WTC11 (cell line): Measurements from ENCODE around the gene SPINDOC. TPM values are rescaled to one million over a fixed set of nuclear protein-coding genes. Genes with fewer than 3 reads are reported as not detected.
A peak's percentile ranks its signal among the peaks of the same experiment; 100 is the strongest.

ENCODE experiments used
- ATAC-seq: fragments of 200-7000 bp; cut with Tn5 transposase; 2 replicates; pipeline ENCODE4 v1.10.0; 2021; ENCODE audit warnings: mild to moderate bottlenecking, moderate library complexity
- CTCF ChIA-PET: fragments of 300-600 bp; sonication (Branson Sonifier 250); formaldehyde crosslinking; loops from one replicate; lab custom pipeline; 2021; ENCODE audit warnings: antibody characterized with exemption; lab: Charles Lee
- POLR2A ChIA-PET: fragments of 350-600 bp; sonication (Branson Sonifier 250); formaldehyde crosslinking; loops from one replicate; lab custom pipeline; 2021; ENCODE audit warnings: antibody characterized with exemption; lab: Charles Lee
- DNase-seq: peaks from one replicate; pipeline ENCODE4 v3.0.0; 2021; ENCODE audit warnings: low spot score
- H3K27ac Mint-ChIP-seq: 2 replicates; pipeline ENCODE4 v1.8.0; 2021; ENCODE audit warnings: mixed read lengths
- H3K27me3 Mint-ChIP-seq: 2 replicates; pipeline ENCODE4 v1.8.0; 2021; ENCODE audit warnings: low read depth, mild to moderate bottlenecking, moderate library complexity, mixed read lengths
- H3K36me3 Mint-ChIP-seq: 2 replicates; pipeline ENCODE4 v1.8.0; 2021; ENCODE audit warnings: mixed read lengths
- H3K4me1 Mint-ChIP-seq: 2 replicates; pipeline ENCODE4 v1.8.0; 2022; ENCODE audit warnings: mixed read lengths
- H3K4me3 Mint-ChIP-seq: 2 replicates; pipeline ENCODE4 v1.8.0; 2021; ENCODE audit warnings: mild to moderate bottlenecking, moderate library complexity, mixed read lengths
- H3K9me3 Mint-ChIP-seq: 2 replicates; pipeline ENCODE4 v1.8.0; 2021; ENCODE audit warnings: mixed read lengths
- CREM ChIP-seq: sonication (generic); formaldehyde crosslinking; IDR thresholded peaks from 2 replicates; pipeline ENCODE4 v1.8.1; 2022; ENCODE audit warnings: mild to moderate bottlenecking, missing genetic modification reagents, moderate library complexity
- ESRRA ChIP-seq: sonication (generic); formaldehyde crosslinking; IDR thresholded peaks from 2 replicates; pipeline ENCODE4 v1.8.1; 2022; ENCODE audit warnings: mild to moderate bottlenecking, missing genetic modification reagents, borderline replicate concordance
- ETV6 ChIP-seq: sonication (generic); formaldehyde crosslinking; IDR thresholded peaks from 2 replicates; pipeline ENCODE4 v1.8.1; 2022; ENCODE audit warnings: mild to moderate bottlenecking, missing genetic modification reagents
- FOXP1 ChIP-seq: sonication (generic); formaldehyde crosslinking; IDR thresholded peaks from 2 replicates; pipeline ENCODE4 v1.8.0; 2022; ENCODE audit warnings: missing genetic modification reagents, mild to moderate bottlenecking, moderate library complexity, borderline replicate concordance
- GABPB1 ChIP-seq: sonication (generic); formaldehyde crosslinking; IDR thresholded peaks from 2 replicates; pipeline ENCODE4 v1.8.1; 2023; ENCODE audit warnings: mild to moderate bottlenecking, missing genetic modification reagents
- HMGA2 ChIP-seq: fragments of 250-450 bp; sonication (Bioruptor Pico); IDR thresholded peaks from 2 replicates; pipeline ENCODE4 v1.4.0; 2021; ENCODE audit warnings: mild to moderate bottlenecking, moderate library complexity
- JAZF1 ChIP-seq: fragments of 250-450 bp; sonication (Bioruptor Pico); IDR thresholded peaks from 2 replicates; pipeline ENCODE4 v1.9.0; 2021; ENCODE audit warnings: moderate library complexity, mild to moderate bottlenecking, inconsistent platforms
- MXD4 ChIP-seq: fragments of 250-450 bp; sonication (Bioruptor Pico); IDR thresholded peaks from 2 replicates; pipeline ENCODE4 v1.8.0; 2021; ENCODE audit warnings: mild to moderate bottlenecking, moderate library complexity, borderline replicate concordance
- NFE2L1 ChIP-seq: sonication (generic); formaldehyde crosslinking; IDR thresholded peaks from 2 replicates; pipeline ENCODE4 v1.8.1; 2023; ENCODE audit warnings: missing genetic modification reagents
- NR1H2 ChIP-seq: sonication (generic); formaldehyde crosslinking; IDR thresholded peaks from 2 replicates; pipeline ENCODE4 v1.9.0; 2021; ENCODE audit warnings: mild to moderate bottlenecking, moderate library complexity, missing genetic modification reagents
- OVOL2 ChIP-seq: fragments of 250-450 bp; sonication (Bioruptor Pico); IDR thresholded peaks from 2 replicates; pipeline ENCODE4 v1.9.0; 2021; ENCODE audit warnings: mild to moderate bottlenecking, borderline replicate concordance
- RORB ChIP-seq: fragments of 250-450 bp; sonication (Bioruptor Pico); IDR thresholded peaks from 2 replicates; pipeline ENCODE4 v1.9.0; 2021; ENCODE audit warnings: mild to moderate bottlenecking
- SP1 ChIP-seq: sonication (generic); formaldehyde crosslinking; conservative IDR thresholded peaks from 2 replicates; pipeline ENCODE4 v1.8.1; 2022; ENCODE audit warnings: missing genetic modification reagents
- TEAD1 ChIP-seq: sonication (generic); formaldehyde crosslinking; IDR thresholded peaks from 2 replicates; pipeline ENCODE4 v1.8.0; 2022; ENCODE audit warnings: mild to moderate bottlenecking, missing genetic modification reagents
- TEAD4 ChIP-seq: sonication (generic); formaldehyde crosslinking; IDR thresholded peaks from 2 replicates; pipeline ENCODE4 v1.8.0; 2022; ENCODE audit warnings: mild to moderate bottlenecking, missing genetic modification reagents
- TP53 ChIP-seq: sonication (generic); formaldehyde crosslinking; IDR thresholded peaks from 2 replicates; pipeline ENCODE4 v1.8.1; 2023; ENCODE audit warnings: mild to moderate bottlenecking, missing genetic modification reagents
- ZNF138 ChIP-seq: sonication (generic); formaldehyde crosslinking; conservative IDR thresholded peaks from 2 replicates; pipeline ENCODE4 v1.8.1; 2022; ENCODE audit warnings: mild to moderate bottlenecking, moderate library complexity, missing genetic modification reagents
- ZNF219 ChIP-seq: sonication (generic); formaldehyde crosslinking; IDR thresholded peaks from 2 replicates; pipeline ENCODE4 v1.8.0; 2023; ENCODE audit warnings: missing genetic modification reagents, mild to moderate bottlenecking, borderline replicate concordance
- ZNF263 ChIP-seq: sonication (generic); formaldehyde crosslinking; IDR thresholded peaks from 2 replicates; pipeline ENCODE4 v1.8.1; 2022; ENCODE audit warnings: low read depth, mild to moderate bottlenecking, moderate library complexity, missing genetic modification reagents
- total RNA-seq: library from RNA; stranded (reverse); gene quantifications from 3 replicates; pipeline ENCODE4 v1.2.3, GENCODE V29; 2021
- TF ChIP-seq, protein P1 (sequence below): sonication (generic); formaldehyde crosslinking; IDR thresholded peaks from 2 replicates; pipeline ENCODE4 v1.8.1; 2023; ENCODE audit warnings: mild to moderate bottlenecking, missing genetic modification reagents
- TF ChIP-seq, protein P2 (sequence below): sonication (generic); formaldehyde crosslinking; IDR thresholded peaks from 2 replicates; pipeline ENCODE4 v1.8.1; 2023; ENCODE audit warnings: mild to moderate bottlenecking, missing genetic modification reagents
- TF ChIP-seq, protein P3 (sequence below): sonication (generic); formaldehyde crosslinking; IDR thresholded peaks from 2 replicates; pipeline ENCODE4 v1.8.0; 2023; ENCODE audit warnings: missing genetic modification reagents
- TF ChIP-seq, protein P4 (sequence below): sonication (generic); formaldehyde crosslinking; IDR thresholded peaks from 2 replicates; pipeline ENCODE4 v1.8.0; 2023; ENCODE audit warnings: missing genetic modification reagents, mild to moderate bottlenecking, borderline replicate concordance
- TF ChIP-seq, protein P5 (sequence below): fragments of 200-600 bp; IDR thresholded peaks from 2 replicates; pipeline ENCODE4 v1.8.0; 2022; ENCODE audit warnings: antibody characterized with exemption

The SPINDOC gene
- total RNA-seq, 1 experiment from 2014 or later, result 93.8 TPM

DNA sequence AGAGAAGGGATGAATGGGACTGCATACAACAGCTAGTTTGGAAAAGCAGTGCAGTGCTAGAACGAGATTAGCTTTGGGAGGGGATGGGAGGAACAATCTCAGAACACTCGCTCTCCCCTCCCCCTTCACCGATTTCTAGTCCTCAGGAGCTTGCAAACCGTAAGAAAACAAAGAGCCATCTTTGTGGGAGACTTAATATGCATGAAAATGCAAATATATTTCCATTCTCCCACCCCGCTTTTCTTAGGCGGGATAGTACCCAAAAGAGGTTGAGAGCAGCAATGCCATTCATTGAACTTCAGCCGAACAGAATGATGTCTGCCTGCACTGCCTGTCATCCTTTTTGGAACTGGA, 1.1 kb downstream of the SPINDOC start:
- ATAC-seq (peak; percentile 6; the same call in 1 of the 2 replicates), DNase-seq (no peak)
- POLR2A ChIA-PET, result interaction anchor here (0.6 to 1.0 kb wide), 5 partner anchors 22 to 1001 kb away, joined by 3 to 7 read pairs (median 3); partner anchors contain the start of gene ZFTA
- H3K27me3 Mint-ChIP-seq, result peaks cover 15% of the 10 kb centered on the region
- TF ChIP-seq CREM (CRISPR knock-in tag) (no peak), HMGA2 (CRISPR knock-in tag) (no peak), MXD4 (CRISPR knock-in tag) (no peak), ZNF219 (no peak), ETV6 (CRISPR knock-in tag) (no peak), ESRRA (CRISPR knock-in tag) (no peak), TEAD1 (CRISPR knock-in tag) (no peak), ZNF263 (CRISPR knock-in tag) (no peak), TEAD4 (CRISPR knock-in tag) (no peak), RORB (CRISPR knock-in tag) (no peak), NFE2L1 (CRISPR knock-in tag) (no peak), SP1 (CRISPR knock-in tag) (no peak), ZNF138 (CRISPR knock-in tag) (no peak)
- TF ChIP-seq, protein P1, sequence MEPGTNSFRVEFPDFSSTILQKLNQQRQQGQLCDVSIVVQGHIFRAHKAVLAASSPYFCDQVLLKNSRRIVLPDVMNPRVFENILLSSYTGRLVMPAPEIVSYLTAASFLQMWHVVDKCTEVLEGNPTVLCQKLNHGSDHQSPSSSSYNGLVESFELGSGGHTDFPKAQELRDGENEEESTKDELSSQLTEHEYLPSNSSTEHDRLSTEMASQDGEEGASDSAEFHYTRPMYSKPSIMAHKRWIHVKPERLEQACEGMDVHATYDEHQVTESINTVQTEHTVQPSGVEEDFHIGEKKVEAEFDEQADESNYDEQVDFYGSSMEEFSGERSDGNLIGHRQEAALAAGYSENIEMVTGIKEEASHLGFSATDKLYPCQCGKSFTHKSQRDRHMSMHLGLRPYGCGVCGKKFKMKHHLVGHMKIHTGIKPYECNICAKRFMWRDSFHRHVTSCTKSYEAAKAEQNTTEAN, result no peak
- TF ChIP-seq, protein P2, sequence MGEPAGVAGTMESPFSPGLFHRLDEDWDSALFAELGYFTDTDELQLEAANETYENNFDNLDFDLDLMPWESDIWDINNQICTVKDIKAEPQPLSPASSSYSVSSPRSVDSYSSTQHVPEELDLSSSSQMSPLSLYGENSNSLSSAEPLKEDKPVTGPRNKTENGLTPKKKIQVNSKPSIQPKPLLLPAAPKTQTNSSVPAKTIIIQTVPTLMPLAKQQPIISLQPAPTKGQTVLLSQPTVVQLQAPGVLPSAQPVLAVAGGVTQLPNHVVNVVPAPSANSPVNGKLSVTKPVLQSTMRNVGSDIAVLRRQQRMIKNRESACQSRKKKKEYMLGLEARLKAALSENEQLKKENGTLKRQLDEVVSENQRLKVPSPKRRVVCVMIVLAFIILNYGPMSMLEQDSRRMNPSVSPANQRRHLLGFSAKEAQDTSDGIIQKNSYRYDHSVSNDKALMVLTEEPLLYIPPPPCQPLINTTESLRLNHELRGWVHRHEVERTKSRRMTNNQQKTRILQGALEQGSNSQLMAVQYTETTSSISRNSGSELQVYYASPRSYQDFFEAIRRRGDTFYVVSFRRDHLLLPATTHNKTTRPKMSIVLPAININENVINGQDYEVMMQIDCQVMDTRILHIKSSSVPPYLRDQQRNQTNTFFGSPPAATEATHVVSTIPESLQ (CRISPR knock-in tag), result no peak
- TF ChIP-seq, protein P3, sequence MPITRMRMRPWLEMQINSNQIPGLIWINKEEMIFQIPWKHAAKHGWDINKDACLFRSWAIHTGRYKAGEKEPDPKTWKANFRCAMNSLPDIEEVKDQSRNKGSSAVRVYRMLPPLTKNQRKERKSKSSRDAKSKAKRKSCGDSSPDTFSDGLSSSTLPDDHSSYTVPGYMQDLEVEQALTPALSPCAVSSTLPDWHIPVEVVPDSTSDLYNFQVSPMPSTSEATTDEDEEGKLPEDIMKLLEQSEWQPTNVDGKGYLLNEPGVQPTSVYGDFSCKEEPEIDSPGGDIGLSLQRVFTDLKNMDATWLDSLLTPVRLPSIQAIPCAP, result no peak
- CTCF ChIA-PET, result interaction anchor here (0.7 to 1.5 kb wide), 4 partner anchors 16 to 131 kb away, joined by 3 to 6 read pairs (median 3); partner anchors contain the start of gene ZFTA
- peak overlapping the region; percentile 73 for H3K27ac Mint-ChIP-seq
- H3K4me3 Mint-ChIP-seq, result peak overlapping the region; percentile 89
- H3K36me3 Mint-ChIP-seq, result peaks cover 38% of the 10 kb centered on the region
- H3K9me3 Mint-ChIP-seq, result no peaks in the 10 kb centered on the region
- peaks cover 32% of the 10 kb centered on the region for H3K4me1 Mint-ChIP-seq

DNA sequence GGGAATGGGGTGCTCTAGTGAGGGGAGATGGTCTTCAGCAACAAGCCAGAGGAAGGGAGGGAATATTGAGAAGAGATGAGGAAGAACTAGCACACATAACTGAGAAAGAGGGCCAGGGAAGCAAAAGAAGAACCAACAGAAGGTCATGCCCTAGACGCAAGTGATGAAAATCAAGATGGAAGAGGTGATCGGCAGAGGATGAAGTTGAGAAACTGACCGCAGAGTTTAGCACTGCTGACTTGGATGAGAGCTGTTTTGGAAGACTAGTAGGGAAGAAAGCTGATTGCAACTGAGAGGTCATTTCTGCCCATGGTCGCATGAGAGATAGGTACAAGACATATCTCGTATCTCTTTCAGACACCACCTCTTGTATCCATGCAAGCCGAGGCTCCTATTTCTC, 2.9 kb downstream of the SPINDOC start:
- Mint-ChIP-seq H3K27me3 (peaks cover 15% of the 10 kb centered on the region), H3K36me3 (peaks cover 54% of the 10 kb centered on the region), H3K4me1 (peaks cover 32% of the 10 kb centered on the region), H3K4me3 (no peak overlapping the region), H3K27ac (no peak overlapping the region), H3K9me3 (no peaks in the 10 kb centered on the region)
- TF ChIP-seq, protein P4, sequence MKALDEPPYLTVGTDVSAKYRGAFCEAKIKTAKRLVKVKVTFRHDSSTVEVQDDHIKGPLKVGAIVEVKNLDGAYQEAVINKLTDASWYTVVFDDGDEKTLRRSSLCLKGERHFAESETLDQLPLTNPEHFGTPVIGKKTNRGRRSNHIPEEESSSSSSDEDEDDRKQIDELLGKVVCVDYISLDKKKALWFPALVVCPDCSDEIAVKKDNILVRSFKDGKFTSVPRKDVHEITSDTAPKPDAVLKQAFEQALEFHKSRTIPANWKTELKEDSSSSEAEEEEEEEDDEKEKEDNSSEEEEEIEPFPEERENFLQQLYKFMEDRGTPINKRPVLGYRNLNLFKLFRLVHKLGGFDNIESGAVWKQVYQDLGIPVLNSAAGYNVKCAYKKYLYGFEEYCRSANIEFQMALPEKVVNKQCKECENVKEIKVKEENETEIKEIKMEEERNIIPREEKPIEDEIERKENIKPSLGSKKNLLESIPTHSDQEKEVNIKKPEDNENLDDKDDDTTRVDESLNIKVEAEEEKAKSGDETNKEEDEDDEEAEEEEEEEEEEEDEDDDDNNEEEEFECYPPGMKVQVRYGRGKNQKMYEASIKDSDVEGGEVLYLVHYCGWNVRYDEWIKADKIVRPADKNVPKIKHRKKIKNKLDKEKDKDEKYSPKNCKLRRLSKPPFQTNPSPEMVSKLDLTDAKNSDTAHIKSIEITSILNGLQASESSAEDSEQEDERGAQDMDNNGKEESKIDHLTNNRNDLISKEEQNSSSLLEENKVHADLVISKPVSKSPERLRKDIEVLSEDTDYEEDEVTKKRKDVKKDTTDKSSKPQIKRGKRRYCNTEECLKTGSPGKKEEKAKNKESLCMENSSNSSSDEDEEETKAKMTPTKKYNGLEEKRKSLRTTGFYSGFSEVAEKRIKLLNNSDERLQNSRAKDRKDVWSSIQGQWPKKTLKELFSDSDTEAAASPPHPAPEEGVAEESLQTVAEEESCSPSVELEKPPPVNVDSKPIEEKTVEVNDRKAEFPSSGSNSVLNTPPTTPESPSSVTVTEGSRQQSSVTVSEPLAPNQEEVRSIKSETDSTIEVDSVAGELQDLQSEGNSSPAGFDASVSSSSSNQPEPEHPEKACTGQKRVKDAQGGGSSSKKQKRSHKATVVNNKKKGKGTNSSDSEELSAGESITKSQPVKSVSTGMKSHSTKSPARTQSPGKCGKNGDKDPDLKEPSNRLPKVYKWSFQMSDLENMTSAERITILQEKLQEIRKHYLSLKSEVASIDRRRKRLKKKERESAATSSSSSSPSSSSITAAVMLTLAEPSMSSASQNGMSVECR (CRISPR knock-in tag), result no peak
- TF ChIP-seq ZNF263 (CRISPR knock-in tag) (no peak), OVOL2 (CRISPR knock-in tag) (no peak), MXD4 (CRISPR knock-in tag) (no peak), FOXP1 (CRISPR knock-in tag) (no peak), JAZF1 (no peak), TP53 (CRISPR knock-in tag) (no peak), NR1H2 (no peak), GABPB1 (no peak), TEAD4 (CRISPR knock-in tag) (no peak)
- TF ChIP-seq, protein P5, sequence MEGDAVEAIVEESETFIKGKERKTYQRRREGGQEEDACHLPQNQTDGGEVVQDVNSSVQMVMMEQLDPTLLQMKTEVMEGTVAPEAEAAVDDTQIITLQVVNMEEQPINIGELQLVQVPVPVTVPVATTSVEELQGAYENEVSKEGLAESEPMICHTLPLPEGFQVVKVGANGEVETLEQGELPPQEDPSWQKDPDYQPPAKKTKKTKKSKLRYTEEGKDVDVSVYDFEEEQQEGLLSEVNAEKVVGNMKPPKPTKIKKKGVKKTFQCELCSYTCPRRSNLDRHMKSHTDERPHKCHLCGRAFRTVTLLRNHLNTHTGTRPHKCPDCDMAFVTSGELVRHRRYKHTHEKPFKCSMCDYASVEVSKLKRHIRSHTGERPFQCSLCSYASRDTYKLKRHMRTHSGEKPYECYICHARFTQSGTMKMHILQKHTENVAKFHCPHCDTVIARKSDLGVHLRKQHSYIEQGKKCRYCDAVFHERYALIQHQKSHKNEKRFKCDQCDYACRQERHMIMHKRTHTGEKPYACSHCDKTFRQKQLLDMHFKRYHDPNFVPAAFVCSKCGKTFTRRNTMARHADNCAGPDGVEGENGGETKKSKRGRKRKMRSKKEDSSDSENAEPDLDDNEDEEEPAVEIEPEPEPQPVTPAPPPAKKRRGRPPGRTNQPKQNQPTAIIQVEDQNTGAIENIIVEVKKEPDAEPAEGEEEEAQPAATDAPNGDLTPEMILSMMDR, result no peak
- CTCF ChIA-PET, result no interaction called here
- ATAC-seq, result no peak
- DNase-seq, result no peak
- POLR2A ChIA-PET, result interaction anchor here (0.9 kb wide), 1 partner anchor 95 kb away, joined by 3 read pairs; no protein-coding TSS in a partner anchor
